GM12878 (cell line): ENCODE results near the gene SLC9C1. TPM values are rescaled to one million over a fixed set of nuclear protein-coding genes. Genes with fewer than 3 reads are reported as not detected.
A peak's percentile ranks its signal among the peaks of the same experiment; 100 is the strongest.

ENCODE experiments used
- ATF2 ChIP-seq: IDR thresholded peaks from 2 replicates; pipeline ENCODE4 v1.6.1; 2012; ENCODE audit warnings: low read length, inconsistent platforms
- ATF7 ChIP-seq: fragments of 450-650 bp; IDR thresholded peaks from 2 replicates; pipeline ENCODE4 v1.6.1; 2016; ENCODE audit warnings: low read depth, mild to moderate bottlenecking
- CBX5 ChIP-seq: sonication (generic); IDR thresholded peaks from 2 replicates; pipeline ENCODE4 v1.6.1; 2016; ENCODE audit warnings: low read depth, moderate library complexity, mild to moderate bottlenecking, inconsistent platforms
- CREB1 ChIP-seq: IDR thresholded peaks from 2 replicates; pipeline ENCODE4 v1.6.1; 2012; ENCODE audit warnings: low read depth, mild to moderate bottlenecking, inconsistent platforms
- FOXK2 ChIP-seq: fragments of 450-650 bp; IDR thresholded peaks from 2 replicates; pipeline ENCODE4 v1.6.1; 2017; ENCODE audit warnings: mild to moderate bottlenecking, moderate library complexity
- HDAC6 ChIP-seq: fragments of 200-600 bp; sonication (generic); IDR thresholded peaks from one replicate; pipeline ENCODE4 v1.8.0; 2017; ENCODE audit warnings: antibody characterized with exemption; ENCODE audit not compliant: unreplicated experiment
- KAT2A ChIP-seq: conservative IDR thresholded peaks from 2 replicates; pipeline ENCODE4 v1.6.1; 2011; ENCODE audit warnings: low read depth, low read length; ENCODE audit not compliant: control insufficient read depth
- LARP7 ChIP-seq: fragments of 450-650 bp; IDR thresholded peaks from 2 replicates; pipeline ENCODE4 v1.6.1; 2017; ENCODE audit warnings: mild to moderate bottlenecking
- MEF2A ChIP-seq: IDR thresholded peaks from 2 replicates; pipeline ENCODE4 v1.6.1; 2011; ENCODE audit warnings: low read depth, mild to moderate bottlenecking, low read length, moderate library complexity; ENCODE audit not compliant: insufficient read depth
- NBN ChIP-seq: fragments of 450-650 bp; IDR thresholded peaks from 2 replicates; pipeline ENCODE4 v1.6.1; 2016
- NFYA ChIP-seq: IDR thresholded peaks from 2 replicates; pipeline ENCODE4 v1.6.1; 2011; ENCODE audit warnings: low read depth, mild to moderate bottlenecking, low read length, improper control_type of control experiment, borderline replicate concordance
- PAX5 ChIP-seq: IDR thresholded peaks from 2 replicates; pipeline ENCODE4 v1.6.1; 2011; ENCODE audit warnings: low read depth, low read length, borderline replicate concordance
- PAX8 ChIP-seq: fragments of 450-650 bp; IDR thresholded peaks from 2 replicates; pipeline ENCODE4 v1.6.1; 2017; ENCODE audit warnings: mild to moderate bottlenecking, moderate library complexity
- PKNOX1 ChIP-seq: fragments of 450-650 bp; IDR thresholded peaks from 2 replicates; pipeline ENCODE4 v1.6.1; 2016; ENCODE audit warnings: mild to moderate bottlenecking
- POLR2A ChIP-seq: IDR thresholded peaks from 2 replicates; pipeline ENCODE4 v1.6.1; 2011; ENCODE audit warnings: low read depth, mild to moderate bottlenecking, low read length
- RBBP5 ChIP-seq: fragments of 200-600 bp; sonication (generic); conservative IDR thresholded peaks from 2 replicates; pipeline ENCODE4 v1.6.1; 2016
- RELA ChIP-seq: fragments of 450-650 bp; IDR thresholded peaks from 2 replicates; pipeline ENCODE4 v1.8.0; 2014; ENCODE audit warnings: borderline replicate concordance; ENCODE audit not compliant: partially characterized antibody
- SIN3A ChIP-seq: IDR thresholded peaks from 2 replicates; pipeline ENCODE4 v1.6.1; 2012; ENCODE audit warnings: low read depth, low read length, improper control_type of control experiment
- SRF ChIP-seq, 2 experiments: IDR thresholded peaks; 2 replicates each; pipeline ENCODE4 v1.6.1; 2011; ENCODE audit warnings: low read depth in 2 of 2, low read length in 2 of 2, mild to moderate bottlenecking in 1 of 2, moderate library complexity in 1 of 2
- STAT3 ChIP-seq: IDR thresholded peaks from 2 replicates; pipeline ENCODE4 v1.6.1; 2011; ENCODE audit warnings: low read depth, low read length, improper control_type of control experiment
- SUPT20H ChIP-seq: IDR thresholded peaks from 2 replicates; pipeline ENCODE4 v1.6.1; 2011; ENCODE audit warnings: low read depth, mild to moderate bottlenecking, low read length, moderate library complexity, borderline replicate concordance; ENCODE audit not compliant: control insufficient read depth
- TBL1XR1 ChIP-seq: IDR thresholded peaks from 2 replicates; pipeline ENCODE4 v1.6.1; 2012; ENCODE audit warnings: low read depth, low read length, improper control_type of control experiment
- TCF3 ChIP-seq: IDR thresholded peaks from 2 replicates; pipeline ENCODE4 v1.6.1; 2012; ENCODE audit warnings: low read depth, mild to moderate bottlenecking, low read length, borderline replicate concordance; ENCODE audit not compliant: insufficient read depth
- YBX1 ChIP-seq: fragments of 450-650 bp; IDR thresholded peaks from 2 replicates; pipeline ENCODE4 v1.6.1; 2016; ENCODE audit warnings: antibody characterized with exemption
- YY1 ChIP-seq: IDR thresholded peaks from 2 replicates; pipeline ENCODE4 v1.6.1; 2011; ENCODE audit warnings: low read depth, mild to moderate bottlenecking, low read length
- ZBTB40 ChIP-seq: fragments of 450-650 bp; IDR thresholded peaks from 2 replicates; pipeline ENCODE4 v1.6.1; 2016; ENCODE audit warnings: mild to moderate bottlenecking, moderate library complexity, borderline replicate concordance
- ZNF207 ChIP-seq: fragments of 450-650 bp; IDR thresholded peaks from 2 replicates; pipeline ENCODE4 v1.6.1; 2014; ENCODE audit warnings: antibody characterized with exemption, mild to moderate bottlenecking, borderline replicate concordance
- ZNF24 ChIP-seq: fragments of 450-650 bp; IDR thresholded peaks from 2 replicates; pipeline ENCODE4 v1.6.1; 2017; ENCODE audit warnings: antibody characterized with exemption, mild to moderate bottlenecking
- ZSCAN29 ChIP-seq: fragments of 450-650 bp; IDR thresholded peaks from 2 replicates; pipeline ENCODE4 v1.6.1; 2017; ENCODE audit warnings: mild to moderate bottlenecking, moderate library complexity
- polyA plus RNA-seq, 11 experiments: library from polyadenylated mRNA; depleted of rRNA in 4 of 11; unstranded in 6 of 11; stranded (reverse) in 5 of 11; fragments of >200 nt; fragmentation: Nextera tagmentation in 4 of 11; fragmentation: Illumina TruSeq in 1 of 11; extraction: Ambion mirVana in 4 of 11; extraction: Trizol in 1 of 11; gene quantifications; 1 replicate in 1 of 11; 2 replicates in 10 of 11; pipeline versions ENCODE4 v1.2.1 to v1.2.3, GENCODE V29; 2011 to 2016; ENCODE audit warnings: inconsistent platforms in 2 of 11, missing spikeins in 2 of 11, low read depth in 1 of 11
- total RNA-seq, 4 experiments: library from RNA; depleted of rRNA in 3 of 4; stranded (reverse); fragments of >200 nt in 3 of 4; fragmentation: Illumina TruSeq in 1 of 4; extraction: Trizol in 1 of 4; gene quantifications; 2 replicates each; pipeline versions ENCODE4 v1.2.1 to v1.2.3, GENCODE V29; 2013 to 2021

Gene SLC9C1
- total and polyA plus RNA-seq, 10 of the 15 experiments (the other 5 are each of a cell fraction or from before 2014, with no cell fraction given), result not detected

GRCh38 chr3:112115806-112116383 lies 178.1 kb downstream of the SLC9C1 start (continued):
- TF ChIP-seq ZBTB40 (no peak), POLR2A (peak; percentile 40; the same call in 1 of the 2 replicates), KAT2A (no peak), NBN (no peak), ZSCAN29 (no peak), PAX5 (0 out of 2 replicates have a peak, but pooled peaks have one; percentile 24), TCF3 (peak; percentile 55; the same call in 1 of the 2 replicates), YBX1 (no peak), RBBP5 (no peak), PKNOX1 (no peak), ATF7 (no peak), PAX8 (no peak), ZNF24 (no peak), SRF (IDR thresholded peaks at IDR 0.05; ENCODE audit: low read depth in 2 of 2, low read length in 2 of 2) (no peak), STAT3 (no peak), FOXK2 (no peak), SIN3A (no peak), YY1 (no peak), CREB1 (peak; percentile 13; the same call in 1 of the 2 replicates), NFYA (no peak), SUPT20H (no peak), ATF2 (peak; percentile 28; the same call in 1 of the 2 replicates), MEF2A (no peak), HDAC6 (no peak), CBX5 (no peak), ZNF207 (no peak), TBL1XR1 (no peak), RELA (no peak), LARP7 (no peak)
